NCI-H69 (cell line): ENCODE results near the gene WDR33.
"Not testable (repeated sequence)": the region's sequence is repeated elsewhere in the genome, so short reads cannot be mapped to it uniquely, and the experiment has no call there.

Experiments
- DNase-seq: peaks from one replicate; lab custom pipeline; 2025; lab: John Stamatoyannopoulos, UW

Gene WDR33

DNA sequence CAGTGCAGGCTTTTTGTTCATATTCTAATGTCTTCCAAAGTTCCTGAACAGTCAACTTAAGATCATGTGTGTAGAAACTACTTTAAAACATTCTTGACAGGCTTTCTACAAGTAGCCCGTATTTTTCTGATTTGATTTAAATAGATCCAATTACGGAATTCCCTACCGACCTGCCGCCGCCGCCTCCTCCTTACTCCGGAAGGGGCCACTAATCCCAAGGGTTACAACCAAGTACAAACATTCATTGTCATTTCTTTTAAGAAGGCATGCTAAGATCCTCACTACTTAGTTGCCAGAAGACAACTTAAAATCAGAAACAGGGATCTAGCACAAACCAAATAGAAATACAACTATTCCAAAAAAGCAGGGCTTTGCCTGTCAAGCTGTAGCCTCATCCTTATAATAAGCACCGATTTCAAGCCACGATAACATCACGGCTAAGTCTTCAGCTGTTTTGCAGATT lies 784 bp downstream of the WDR33 start:
- peak; percentile 35 for DNase-seq

DNA sequence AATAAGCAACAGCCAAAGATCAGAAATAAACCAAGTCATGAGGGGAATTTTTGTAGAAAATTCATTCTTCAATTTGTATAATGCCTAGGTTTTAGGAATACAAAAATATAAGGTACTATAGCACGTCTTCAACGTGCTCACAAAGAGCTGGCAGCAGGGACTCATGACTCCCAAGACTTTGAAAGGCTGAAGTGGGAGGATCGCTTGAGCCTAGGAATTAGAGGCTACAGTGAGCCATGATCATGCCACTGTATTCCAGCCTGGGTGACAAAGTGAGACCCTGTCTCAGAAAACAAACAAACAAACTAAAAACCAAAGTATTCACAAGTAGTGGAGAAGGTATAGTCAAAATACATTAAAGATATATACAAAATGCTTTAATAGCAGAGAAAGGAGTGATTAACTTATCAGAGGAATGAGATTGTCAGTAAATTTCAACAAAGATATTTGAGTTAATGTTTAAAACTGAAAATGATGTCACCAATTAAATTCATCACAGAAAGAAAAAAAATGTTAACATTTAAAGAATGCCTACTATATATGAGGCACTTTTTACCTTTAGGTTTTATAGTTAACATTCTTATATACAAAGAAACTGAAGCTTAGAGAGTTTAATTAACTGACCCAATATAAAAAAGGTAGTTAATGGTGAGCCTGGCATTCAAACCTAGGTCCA lies 3.2 kb downstream of the WDR33 start:
- DNase-seq, result no peak

DNA sequence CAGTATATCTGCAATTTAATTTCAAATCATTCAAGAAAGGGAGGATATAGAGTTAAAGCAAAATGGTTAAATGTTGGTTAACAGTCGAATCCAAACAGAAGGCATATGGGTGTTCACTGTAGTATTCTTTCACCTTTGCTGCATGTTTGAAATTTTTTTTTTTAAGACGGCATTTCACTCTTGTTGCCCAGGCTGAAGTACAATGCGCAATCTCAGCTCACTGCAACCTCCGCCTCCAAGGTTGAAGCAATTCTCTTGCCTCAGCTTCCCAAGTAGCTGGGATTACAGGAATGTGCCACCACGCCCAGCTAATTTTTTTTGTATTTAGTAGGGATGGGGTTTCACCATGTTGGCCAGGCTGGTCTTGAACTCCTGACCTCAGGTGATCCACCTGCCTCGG lies 4.1 kb downstream of the WDR33 start:
- DNase-seq, result not testable (repeated sequence)

DNA sequence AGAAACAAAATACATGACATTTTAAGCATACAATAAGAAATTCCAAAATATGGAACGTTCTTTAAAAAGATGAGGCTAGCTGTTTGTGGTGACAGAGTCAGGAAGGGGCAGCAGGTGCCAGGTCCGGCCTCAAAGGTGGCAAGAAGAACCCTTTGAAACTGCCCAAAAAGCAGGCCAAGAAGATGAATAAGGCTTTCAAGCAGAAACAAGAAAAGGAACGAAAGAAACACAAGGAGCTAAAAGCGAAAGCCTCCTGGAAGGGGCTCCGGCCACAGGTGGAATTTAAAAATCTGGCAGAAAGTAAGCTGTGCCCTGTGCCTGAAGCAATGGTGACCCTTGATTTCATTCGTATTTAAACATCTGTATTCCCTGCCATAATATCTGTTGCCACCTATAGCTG lies 5.5 kb downstream of the WDR33 start:
- no peak for DNase-seq

DNA sequence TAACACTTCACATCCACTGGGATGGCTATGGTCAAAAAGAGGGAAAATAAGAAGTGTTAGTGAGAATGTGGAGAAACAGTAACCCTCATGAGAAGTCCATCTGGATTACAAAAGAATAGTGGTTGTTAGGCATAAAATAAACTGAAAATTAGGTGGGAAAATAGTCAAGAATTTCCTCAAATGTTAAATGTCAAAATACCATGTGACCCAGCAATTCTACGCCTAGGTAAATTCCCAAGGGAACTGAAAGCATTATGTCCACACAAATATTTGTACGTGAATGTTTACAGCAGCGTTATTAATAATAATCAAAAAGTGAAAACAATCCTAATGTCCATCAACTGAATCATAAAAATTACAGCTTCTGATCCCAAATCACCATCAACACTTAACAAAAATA lies 11.0 kb downstream of the WDR33 start:
- no peak for DNase-seq

DNA sequence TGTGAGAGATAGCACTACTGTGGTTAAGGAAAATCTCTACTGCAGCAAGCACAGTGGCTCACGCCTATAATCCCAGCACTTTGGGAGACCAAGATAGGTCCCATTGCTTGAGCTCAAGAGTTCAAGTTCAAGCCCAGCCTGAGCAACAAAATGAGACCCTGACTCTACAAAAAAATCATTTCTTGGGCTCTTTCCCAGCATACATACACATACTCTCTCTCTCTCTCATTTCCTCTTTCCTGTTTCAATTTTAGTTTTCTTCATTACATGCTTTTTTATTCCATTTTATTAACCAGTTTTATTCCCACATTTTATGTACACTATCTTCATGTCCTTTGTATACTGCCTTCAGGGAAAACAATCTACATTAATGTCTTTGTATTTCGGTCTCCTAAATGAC lies 14.6 kb downstream of the WDR33 start:
- DNase-seq, result no peak

DNA sequence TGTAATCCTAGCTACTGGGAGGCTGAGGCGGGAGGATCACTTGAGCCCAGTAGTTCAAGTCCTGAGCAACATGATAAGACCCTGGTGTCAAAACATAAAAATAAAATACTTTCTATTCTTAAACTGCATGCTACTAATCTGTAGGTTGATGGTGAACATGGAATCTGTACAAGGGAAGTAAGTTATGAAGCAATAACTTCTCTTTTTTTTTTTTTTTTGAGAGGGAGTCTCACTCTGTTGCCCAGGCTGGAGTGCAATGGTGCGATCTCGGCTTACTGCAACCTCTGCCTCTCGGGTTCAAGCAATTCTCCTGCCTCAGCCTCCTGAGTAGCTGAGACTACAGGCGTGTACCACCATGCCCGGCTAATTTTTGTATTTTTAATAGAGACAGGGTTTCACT lies 16.1 kb downstream of the WDR33 start:
- DNase-seq, result not testable (repeated sequence)

DNA sequence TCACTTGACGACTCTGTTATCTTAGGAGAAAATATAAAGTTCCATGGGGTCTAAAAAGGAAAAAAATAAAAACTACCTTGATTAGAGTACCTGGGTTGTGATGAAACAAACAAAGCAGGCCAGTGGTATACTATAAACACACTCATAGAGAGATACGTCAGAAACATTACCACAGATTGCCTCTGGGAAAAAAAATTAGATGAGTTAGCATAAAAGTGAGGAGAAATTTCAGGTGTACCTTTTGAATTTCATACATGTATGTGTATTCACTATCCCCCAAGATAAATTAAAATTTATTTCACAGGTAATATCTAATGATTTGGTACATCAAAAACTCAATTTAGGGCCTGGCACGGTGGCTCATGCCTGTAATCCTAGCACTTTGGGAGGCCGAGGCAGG lies 18.2 kb downstream of the WDR33 start:
- DNase-seq, result no peak

DNA sequence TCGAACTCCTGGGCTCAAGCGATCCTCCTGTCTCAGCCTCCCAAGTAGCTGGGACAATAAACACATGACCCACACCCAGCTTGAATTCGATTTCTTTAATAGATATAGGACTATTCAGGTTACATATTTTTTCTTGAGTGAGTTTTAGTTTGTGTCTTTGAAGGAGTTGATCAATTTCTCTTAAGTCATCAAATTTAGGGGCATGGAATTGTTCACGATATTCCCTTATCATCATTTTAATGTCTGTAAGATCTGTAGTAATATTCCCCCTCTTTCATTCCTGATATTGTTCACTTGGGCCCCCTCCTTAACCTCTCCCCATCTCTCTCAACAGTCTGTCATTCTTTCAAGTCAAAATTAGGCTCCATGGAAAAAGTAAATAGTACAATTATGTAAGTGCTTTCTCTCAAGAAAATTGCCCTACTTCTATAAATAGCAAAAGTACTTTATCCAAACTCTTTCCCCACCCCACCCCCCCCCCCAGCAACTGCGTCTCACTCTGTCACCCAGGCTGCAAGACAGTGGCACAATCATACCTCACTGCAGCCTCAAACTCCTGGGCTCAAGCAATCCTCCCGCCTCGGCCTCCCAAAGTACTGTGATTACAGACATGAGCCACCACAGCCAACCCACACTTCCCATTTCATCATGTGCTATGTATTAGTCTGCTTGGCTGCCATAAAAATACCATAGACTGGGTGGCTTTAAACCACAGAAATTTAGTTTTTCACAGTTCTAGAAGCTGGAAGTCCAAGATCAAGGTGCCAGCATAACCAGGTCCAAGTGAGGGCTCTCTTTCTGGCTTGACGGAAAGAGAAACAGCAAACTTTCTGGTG lies 20.1 kb downstream of the WDR33 start:
- no peak for DNase-seq

DNA sequence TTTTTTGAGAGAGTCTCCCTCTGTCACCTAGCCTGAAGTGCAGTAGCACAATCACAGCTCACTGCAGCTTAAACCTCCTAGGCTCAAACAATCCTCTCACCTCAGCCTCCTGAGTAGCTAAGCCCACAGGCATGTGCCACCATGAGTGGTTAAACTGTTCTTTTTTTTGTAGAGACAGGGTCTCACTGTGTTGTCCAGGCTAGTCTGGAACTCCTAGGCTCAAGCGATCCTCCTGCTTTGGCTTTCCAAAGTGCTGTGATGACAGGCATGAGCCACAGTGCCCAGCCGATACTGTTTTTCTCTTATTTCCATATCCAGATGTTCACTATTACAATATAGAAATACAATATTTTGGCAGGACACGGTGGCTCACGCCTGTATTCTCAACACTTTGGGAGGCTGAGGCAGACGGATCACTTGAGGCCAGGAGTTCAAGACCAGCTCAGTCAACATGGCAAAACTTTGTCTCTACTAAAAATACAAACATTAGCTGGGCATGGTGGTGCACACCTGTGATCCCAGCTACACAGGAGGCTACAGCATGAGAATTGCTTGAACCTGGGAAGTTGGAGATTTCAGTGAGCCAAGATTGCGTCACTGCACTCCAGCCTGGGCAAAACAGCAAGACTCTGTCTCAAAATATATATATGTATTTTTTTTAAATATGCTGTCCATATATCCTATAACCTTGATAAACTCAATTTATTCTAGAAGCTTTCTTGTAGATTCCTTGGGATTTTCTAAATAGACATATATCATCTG lies 24.7 kb downstream of the WDR33 start:
- no peak for DNase-seq

DNA sequence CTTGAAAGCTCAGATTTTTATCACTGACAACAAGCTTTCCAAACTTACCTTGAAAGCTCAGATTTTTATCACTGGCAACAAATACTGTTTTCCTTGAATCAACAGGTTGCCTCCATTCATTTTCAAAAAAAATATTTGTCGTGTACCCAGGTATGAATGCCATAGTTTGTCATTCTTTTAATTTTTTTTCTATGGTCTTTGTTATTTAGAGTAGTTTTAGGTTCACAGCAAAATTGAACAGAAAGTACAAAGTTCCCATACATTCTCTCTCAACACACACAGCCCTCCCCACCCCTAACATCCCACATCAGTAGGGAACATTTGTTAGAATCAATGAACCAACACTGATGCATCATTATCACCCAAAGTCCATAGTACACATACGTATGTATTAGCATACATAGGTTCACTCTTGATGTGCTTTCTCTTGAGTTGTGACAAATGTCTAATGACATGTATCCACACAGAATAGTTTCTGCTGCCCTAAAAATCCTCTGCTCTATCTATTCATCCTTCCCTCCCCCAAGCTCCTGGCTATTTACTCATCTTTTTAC lies 25.9 kb downstream of the WDR33 start:
- no peak for DNase-seq

DNA sequence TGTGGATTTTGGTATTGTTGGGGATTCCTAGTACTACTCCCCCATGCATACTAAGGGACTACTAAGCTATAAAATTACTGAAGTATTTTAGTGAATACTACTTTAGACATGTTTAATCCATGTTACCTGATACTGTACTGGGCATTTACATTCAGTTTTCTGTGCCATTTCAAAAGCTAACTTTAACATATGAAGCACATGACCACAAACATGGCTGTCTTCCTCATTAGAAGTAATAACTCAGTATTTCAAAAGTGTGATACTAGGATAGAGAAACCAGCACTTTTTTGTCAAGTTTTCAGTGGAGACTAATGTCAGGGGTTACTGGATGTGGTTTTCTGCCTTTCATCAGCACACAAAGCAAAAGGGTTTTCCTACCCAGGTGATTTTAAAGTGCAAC lies 27.9 kb downstream of the WDR33 start:
- DNase-seq, result no peak

DNA sequence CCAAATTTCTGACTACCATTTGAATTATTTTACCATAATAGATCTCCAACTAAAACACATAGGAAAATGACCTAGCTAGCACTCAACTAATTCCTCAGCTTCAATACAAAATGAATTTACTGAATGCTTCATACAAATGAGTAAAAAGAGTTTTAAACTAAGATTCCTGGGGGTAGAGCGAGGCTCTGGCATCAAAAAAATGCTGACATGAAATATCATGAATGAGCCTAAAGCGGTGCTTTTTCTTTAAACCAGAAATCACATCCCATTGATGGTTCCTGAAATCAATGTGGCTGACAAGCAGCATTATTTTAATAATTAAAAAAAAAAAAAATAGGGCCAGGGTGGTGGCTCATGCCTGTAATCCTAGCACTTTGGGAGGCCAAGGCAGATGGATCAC lies 32.1 kb downstream of the WDR33 start:
- no peak for DNase-seq

DNA sequence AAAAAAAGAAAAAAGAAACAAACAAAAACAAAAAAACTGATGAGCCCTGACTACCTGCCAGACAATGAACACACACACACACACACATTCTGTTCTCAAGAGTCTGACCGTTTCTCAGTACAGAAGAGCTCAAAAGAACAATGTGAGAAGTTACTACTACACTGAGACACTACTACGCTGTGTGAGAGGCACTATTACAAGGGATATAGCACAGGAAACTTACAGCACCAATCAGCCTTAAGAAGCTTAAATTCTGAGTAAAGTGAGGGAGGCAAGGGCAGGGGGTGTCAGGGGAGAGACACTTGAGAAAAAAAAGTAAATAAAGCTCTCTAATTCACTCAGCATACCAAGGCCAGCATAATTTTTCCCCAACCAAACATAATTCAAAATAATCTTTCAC lies 32.5 kb downstream of the WDR33 start:
- no peak for DNase-seq

DNA sequence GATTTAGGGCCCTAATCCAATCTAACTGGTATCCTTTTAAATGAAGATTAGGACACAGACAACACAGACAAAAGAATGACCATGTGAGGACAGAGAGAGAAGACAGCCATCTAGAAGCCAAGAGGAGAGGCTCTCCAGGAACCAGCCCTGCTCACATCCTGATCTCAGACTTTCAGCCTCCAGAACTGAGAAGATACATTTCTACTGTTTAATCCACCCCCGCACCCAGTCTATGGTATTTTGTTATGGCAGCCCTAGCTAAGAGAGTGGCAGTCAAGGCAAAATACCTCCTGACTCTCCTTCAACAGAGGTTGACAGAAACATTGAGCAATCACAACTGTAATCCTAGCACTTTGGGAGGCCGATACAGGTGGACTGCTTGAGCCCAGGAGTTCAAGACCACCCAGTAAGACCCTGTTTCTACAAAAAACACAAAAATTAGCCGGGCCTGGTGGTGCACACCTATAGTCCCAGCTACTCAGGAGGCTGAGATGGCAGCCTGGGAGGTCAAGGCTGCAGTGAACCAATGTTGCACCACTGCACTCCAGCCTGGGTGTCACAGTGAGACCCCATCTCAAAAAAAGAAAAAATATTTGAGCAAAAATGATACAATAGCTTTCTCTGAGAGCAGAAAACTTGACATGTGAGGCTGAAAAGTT lies 34.7 kb downstream of the WDR33 start:
- no peak for DNase-seq

DNA sequence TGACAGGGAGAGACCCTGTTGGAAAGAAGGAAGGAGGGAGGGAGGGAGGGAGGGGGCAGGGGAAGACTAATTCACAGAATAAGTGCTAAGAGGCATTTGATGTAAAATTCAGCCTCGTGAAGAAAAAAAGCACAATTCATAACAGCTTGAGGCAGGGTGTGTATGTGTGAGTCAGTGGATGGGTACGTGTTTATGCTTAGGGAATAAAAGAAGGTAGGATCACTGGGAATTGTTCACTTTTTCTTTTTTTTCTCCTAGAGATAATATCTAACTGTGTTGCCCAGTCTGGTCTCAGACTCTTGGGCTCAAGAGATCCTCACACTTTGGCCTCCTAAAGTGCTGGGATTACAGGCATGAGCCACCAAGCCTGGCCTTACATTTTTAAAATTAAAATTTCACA lies 39.2 kb downstream of the WDR33 start:
- no peak for DNase-seq

DNA sequence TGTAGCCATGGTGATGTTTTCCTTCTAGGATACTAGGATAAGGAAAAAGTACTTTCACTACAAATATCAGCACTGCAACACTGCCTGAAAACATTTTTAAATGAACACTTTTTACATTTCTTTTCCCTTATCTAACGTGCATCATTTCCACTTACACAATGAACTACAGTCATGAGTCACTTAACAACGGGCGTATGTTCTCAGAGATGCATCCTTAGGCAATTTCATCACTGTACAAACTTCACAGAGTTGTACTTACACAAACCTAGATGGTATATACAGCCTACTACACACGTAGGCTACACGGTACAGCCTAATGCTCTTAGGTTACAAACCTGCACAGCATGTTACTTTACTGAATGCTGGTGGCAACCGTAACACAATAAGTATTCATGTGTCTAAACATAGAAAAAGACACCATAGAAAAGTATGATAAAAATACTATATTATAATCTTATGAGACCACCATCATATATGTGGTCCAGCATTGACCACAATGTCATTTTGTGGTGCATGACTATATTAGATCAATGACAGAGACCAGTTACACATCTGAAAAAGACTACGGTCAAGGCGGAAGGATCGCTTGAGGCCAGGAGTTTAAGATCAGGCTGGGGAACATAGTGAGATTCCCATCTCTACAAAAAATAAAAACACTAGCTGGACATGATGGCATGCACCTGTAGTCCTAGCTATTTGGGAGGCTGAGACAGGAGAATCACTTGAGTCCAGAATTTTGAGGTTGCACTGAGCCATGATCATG lies 39.8 kb downstream of the WDR33 start:
- DNase-seq, result no peak

DNA sequence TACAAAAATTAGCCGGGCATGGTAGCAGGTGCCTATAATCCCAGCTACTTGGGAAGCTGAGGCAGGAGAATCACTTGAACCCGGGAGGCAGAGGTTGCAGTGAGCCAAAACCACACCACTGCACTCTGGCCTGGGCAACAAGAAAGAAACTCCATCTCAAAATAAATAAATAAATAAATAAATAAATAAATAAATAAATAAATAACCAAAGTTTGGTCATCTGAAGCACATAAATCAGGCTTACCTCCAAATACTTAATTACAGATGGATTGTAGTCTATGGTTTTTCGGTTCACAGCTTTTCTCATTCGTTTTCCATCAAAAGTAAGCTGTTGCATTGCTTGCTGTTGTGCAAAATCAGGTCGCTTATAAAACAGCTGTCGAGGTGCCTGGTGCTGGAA lies 40.4 kb downstream of the WDR33 start:
- DNase-seq, result not testable (repeated sequence)

DNA sequence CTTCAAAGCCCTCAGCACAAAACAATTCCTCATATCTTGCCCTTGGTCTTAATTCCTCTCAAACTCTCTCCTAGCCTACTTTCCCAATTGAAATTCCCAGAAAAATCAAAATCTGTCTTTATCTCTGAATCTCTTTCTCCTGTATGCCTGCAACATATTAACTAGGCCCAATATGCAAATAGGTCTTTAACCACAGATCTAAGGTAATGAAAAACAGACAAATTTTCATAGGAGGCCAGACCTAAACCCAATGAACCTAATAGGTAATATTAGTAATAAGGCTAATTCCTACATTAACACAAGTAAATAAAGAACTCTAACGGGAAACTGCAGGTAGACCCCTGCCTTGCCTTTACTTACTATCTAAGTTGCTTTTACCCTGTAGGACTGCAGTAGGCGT lies 41.4 kb downstream of the WDR33 start:
- DNase-seq, result no peak

DNA sequence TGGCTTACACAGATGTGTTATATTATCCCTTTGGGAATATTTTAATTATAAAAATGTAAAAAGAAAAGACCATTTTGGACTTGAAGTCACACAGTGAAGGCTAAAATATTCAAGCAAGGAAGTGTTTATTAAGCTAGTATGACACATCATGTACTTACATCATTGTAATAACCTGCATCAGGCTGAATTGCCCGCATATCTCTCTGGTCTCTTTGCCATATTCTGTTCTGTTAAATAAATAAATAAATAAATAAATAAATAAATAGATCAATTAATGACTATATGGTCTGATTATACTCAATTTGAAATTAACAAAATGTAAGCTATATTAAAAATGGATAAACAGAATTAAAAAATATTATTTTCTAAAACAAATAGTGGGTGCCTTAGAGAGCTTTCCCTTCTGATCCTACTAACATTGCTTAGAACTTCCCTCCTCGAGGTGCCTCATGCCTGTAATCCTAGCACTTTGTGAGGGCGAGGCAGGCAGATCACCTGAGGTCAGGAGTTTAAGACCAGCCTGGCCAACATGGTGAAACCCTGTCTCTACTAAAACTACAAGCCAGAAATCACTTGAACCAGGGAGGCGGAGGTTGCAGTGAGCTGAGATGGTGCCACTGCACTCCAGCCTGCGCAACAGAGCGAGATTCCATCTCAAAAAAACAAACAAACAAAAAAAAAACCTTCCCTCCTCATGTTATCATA lies 42.0 kb downstream of the WDR33 start:
- DNase-seq, result no peak

DNA sequence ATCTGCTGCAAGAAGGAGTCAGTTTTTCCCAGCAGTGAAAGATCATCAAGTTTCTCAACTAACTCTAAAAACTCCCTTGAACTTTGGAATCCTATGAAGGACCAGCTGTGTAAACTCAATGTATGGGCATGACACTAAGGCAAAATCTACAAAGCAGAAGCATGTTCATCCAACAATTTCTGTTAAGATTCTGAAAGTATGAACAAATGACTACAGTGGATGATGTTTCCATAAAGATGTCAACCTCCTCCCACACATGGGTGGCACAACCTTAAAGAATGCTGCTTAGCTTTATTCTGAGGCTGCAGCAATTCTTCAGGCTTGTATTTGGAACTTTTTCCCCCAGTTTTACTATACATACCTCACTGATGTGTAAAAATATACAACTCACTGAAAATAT lies 47.2 kb downstream of the WDR33 start:
- no peak for DNase-seq
